DOHH2 (cell line): ENCODE data around the gene PLET1.

Experiments used
- CTCF ChIP-seq: fragments of 200-600 bp; sonication (generic); IDR thresholded peaks from one replicate; pipeline ENCODE4 v1.5.1; 2014; ENCODE audit warnings: antibody characterized with exemption, mild to moderate bottlenecking, low read depth, low read length; ENCODE audit not compliant: poor library complexity, severe bottlenecking
- EZH2phosphoT487 ChIP-seq: fragments of 200-600 bp; sonication (generic); IDR thresholded peaks from 2 replicates; pipeline ENCODE4 v1.6.1; 2017; ENCODE audit warnings: borderline replicate concordance, mild to moderate bottlenecking, antibody characterized with exemption, low read length, moderate library complexity, mixed read lengths

GRCh38 chr11:112273066-112273465 is 12.4 kb upstream of the PLET1 start:
- no peak for TF ChIP-seq CTCF
- TF ChIP-seq EZH2phosphoT487, result no peak
